SJSA1 (cell line): Measurements from ENCODE around the gene GNG8. TPM values are rescaled to one million over a fixed set of nuclear protein-coding genes. Genes with fewer than 3 reads are reported as not detected.

ENCODE experiments used
- DNase-seq, 2 experiments: peaks; one replicate each; pipeline ENCODE4 v3.0.0-alpha.2; 2015 to 2020; ENCODE audit warnings: low spot score in 2 of 2, low read depth in 1 of 2
- H3K27ac ChIP-seq: fragments of 250-450 bp; sonication (Bioruptor Pico); 2 replicates; pipeline ENCODE4 v1.5.1; 2020; ENCODE audit warnings: mild to moderate bottlenecking, moderate library complexity
- H3K27me3 ChIP-seq: fragments of 250-450 bp; sonication (Bioruptor Pico); replicated peaks from 2 replicates; pipeline ENCODE4 v1.5.1; 2020; ENCODE audit warnings: mild to moderate bottlenecking, moderate library complexity
- H3K36me3 ChIP-seq: fragments of 250-450 bp; sonication (Bioruptor Pico); 2 replicates; pipeline ENCODE4 v1.5.1; 2020; ENCODE audit warnings: mild to moderate bottlenecking
- H3K4me1 ChIP-seq: fragments of 250-450 bp; sonication (Bioruptor Pico); replicated peaks from 2 replicates; pipeline ENCODE4 v1.6.1; 2021; ENCODE audit warnings: mild to moderate bottlenecking
- H3K4me3 ChIP-seq: fragments of 250-450 bp; sonication (Bioruptor Pico); 2 replicates; pipeline ENCODE4 v1.5.1; 2020; ENCODE audit warnings: mild to moderate bottlenecking
- H3K9me3 ChIP-seq: fragments of 250-450 bp; sonication (Bioruptor Pico); replicated peaks from 2 replicates; pipeline ENCODE4 v1.5.1; 2020; ENCODE audit warnings: mild to moderate bottlenecking
- total RNA-seq: library from RNA; depleted of rRNA; stranded (reverse); fragments of >200 nt; shearing (Covaris generic); gene quantifications from 2 replicates; pipeline ENCODE4 v1.2.3, GENCODE V29; 2014; rRNA removed

Gene GNG8
- total RNA-seq, 1 experiment from 2014 or later: not detected

DNA sequence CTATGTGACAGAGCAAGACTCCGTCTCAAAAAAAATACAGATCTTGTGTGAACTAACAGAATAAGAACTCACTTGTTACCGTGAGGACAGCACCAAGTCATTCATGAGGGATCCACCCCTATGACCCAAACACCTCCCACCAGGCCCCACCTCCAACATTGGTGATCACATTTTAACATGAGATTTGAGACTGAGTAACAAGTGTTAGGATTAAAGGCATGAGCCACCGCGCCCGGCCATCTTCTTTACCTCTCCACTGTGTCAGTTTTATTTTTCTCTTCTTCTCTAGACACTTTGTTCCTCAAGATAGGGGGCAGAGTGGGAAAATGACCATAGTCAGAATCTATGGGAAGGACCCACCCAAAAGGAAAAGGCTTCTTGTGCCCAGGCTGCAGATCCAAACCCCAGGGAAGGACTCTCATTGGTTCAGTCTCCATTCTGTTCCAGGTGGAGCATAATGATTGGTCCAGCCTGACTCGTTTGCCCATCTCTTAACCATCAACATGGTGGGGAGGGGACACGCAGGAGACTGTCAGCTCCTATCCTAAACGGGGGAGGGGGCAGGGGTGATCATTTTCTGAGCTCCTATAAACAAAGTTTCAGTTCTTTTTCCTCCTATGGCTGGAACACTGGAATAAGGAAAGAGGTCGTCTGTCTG lies 36.2 kb downstream of the GNG8 start:
- Histone ChIP-seq H3K9me3 (peaks cover 14% of the 10 kb centered on the region; the same call in 1 of the 2 replicates), H3K27me3 (no peaks in the 10 kb centered on the region), H3K4me3 (peak overlapping the region; percentile 99), H3K36me3 (peaks cover 27% of the 10 kb centered on the region), H3K4me1 (peaks cover 22% of the 10 kb centered on the region), H3K27ac (peak overlapping the region; percentile 100; the same call in 1 of the 2 replicates)
- DNase-seq: no peak

DNA sequence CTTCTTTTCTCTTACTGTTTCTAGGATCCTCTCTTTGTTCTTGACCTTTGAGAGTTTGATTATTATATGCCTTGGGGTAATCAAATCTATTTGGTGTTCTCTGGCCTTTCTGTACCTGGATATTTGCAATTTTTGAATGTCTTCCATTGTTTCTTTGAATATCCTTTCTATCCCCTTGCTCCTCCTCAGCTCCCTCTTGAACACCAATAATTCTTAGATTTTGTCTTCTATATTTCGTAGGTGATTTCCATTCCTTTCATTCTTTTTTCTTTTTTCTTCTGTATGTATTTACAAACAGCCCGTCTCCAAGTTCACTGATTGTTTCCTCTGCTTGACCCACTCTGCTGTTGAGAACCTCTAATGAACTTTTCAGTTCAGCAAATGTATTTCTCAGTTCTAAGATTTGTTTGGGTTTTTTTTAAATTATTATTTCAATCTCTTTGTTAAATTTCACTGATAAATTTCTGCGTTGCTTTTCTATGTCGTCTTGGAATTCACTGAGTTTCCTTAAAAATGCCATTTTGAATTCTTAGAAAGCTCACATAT lies 37.6 kb downstream of the GNG8 start:
- Histone ChIP-seq H3K9me3 (peaks cover 14% of the 10 kb centered on the region; the same call in 1 of the 2 replicates), H3K4me1 (peaks cover 15% of the 10 kb centered on the region), H3K4me3 (no peak overlapping the region), H3K27ac (no peak overlapping the region), H3K36me3 (peaks cover 20% of the 10 kb centered on the region), H3K27me3 (no peaks in the 10 kb centered on the region)
- DNase-seq: no peak

DNA sequence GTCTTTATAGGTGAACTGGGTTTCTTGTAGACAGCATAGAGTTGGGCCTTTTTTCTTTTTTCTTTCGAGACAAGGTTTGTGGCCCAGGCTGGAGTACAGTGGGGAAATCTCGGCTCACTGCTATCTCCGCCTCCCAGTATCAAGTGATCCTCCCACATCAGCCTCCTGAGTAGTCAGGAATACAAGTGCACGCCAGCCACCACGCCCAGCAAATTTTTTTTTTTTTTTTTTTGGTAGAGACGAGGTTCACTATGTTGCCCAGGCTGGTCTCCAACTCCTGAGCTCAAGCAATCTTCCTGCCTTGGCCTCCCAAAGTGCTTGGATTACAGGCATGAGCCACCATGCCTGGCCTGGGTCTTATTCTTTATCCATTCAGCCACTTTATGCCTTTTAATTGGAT lies 40.0 kb downstream of the GNG8 start:
- no peak overlapping the region for H3K27ac ChIP-seq
- H3K9me3 ChIP-seq: peaks cover 14% of the 10 kb centered on the region; the same call in 1 of the 2 replicates
- peaks cover 4% of the 10 kb centered on the region for H3K4me1 ChIP-seq
- H3K36me3 ChIP-seq: no peaks in the 10 kb centered on the region; the same call in 1 of the 2 replicates
- no peak for DNase-seq
- no peaks in the 10 kb centered on the region for H3K27me3 ChIP-seq
- H3K4me3 ChIP-seq: no peak overlapping the region

DNA sequence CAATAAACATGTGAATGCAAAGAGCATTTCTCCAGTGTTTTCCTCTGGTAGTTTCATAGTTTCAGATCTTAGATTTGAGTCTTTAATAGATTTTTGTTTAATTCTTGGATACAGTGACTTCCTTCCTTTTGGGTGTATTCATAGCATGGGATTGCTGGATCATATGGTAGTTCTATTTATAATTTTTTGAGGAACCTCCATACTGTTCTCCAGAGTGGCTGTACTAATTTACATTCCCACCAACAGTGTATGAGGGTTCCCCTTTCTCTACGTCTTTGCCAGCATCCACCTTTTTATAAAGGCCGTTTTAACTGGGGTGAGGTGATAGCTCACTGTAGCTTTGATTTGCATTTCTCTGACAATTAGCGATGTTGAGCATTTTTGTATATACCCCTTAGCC lies 44.1 kb downstream of the GNG8 start:
- H3K27me3 ChIP-seq: no peaks in the 10 kb centered on the region
- no peak overlapping the region for H3K4me3 ChIP-seq
- H3K9me3 ChIP-seq: no peaks in the 10 kb centered on the region
- no peaks in the 10 kb centered on the region for H3K4me1 ChIP-seq
- H3K27ac ChIP-seq: no peak overlapping the region
- no peaks in the 10 kb centered on the region for H3K36me3 ChIP-seq
- no peak for DNase-seq

DNA sequence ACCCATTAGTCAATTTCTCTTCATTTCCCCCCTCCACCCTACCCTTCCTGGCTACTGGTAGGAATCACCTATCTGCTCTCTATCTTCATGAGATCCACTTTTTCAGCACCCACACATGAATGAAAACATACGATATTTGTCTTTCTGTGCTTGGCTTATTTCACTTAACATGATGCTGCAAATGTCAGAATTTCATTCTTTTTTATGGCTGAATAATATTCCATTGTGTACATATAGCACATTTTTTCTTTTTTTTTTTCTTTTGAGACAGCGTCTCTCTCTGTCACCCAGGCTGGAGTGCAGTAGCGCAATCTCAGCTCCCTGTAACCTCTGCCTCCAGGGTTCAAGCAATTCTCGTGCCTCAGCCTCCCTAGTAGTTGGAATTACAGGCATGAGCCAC lies 44.7 kb downstream of the GNG8 start:
- DNase-seq: no peak
- Histone ChIP-seq H3K27me3 (no peaks in the 10 kb centered on the region), H3K4me1 (no peaks in the 10 kb centered on the region), H3K9me3 (no peaks in the 10 kb centered on the region), H3K36me3 (no peaks in the 10 kb centered on the region), H3K27ac (no peak overlapping the region), H3K4me3 (no peak overlapping the region)

DNA sequence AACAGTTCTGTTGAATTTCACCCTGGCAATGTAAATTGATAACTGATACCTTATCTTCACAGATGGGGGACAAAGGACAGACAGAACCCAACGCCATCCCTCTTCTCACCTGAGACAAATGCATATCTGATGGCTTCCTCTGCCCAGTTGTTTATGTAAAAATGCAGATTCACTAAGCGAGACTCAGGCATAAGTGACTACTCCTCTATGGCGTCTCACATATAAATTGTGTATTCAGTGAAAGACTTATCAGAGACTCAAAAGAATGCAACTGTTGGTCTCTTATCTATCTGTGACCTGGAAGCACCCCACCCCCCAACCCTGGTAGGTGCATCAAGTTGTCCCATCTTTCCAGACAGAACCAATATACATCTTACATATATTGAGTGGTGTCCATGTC lies 48.1 kb downstream of the GNG8 start:
- H3K27ac ChIP-seq: no peak overlapping the region
- DNase-seq: no peak
- no peaks in the 10 kb centered on the region for H3K4me1 ChIP-seq
- no peaks in the 10 kb centered on the region for H3K27me3 ChIP-seq
- no peaks in the 10 kb centered on the region for H3K36me3 ChIP-seq
- H3K9me3 ChIP-seq: no peaks in the 10 kb centered on the region
- H3K4me3 ChIP-seq: no peak overlapping the region

DNA sequence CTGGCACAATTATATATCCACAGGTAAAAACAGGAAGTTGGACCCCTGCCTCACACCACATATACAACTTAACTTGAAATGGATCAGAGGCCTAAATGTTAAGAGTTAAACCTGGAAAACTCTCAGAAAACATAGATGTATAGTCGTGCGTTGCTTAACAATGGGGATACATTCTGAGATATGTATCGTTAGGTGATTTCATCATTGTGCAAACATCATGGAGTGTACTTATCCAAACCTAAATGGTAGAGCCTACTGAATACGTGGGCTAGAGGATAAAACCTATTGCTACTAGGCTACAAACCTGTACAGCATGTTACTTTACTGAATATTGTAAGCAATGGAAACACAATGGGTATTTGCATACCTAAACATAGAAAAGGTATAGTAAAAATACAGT lies 49.7 kb downstream of the GNG8 start:
- Histone ChIP-seq H3K27me3 (no peaks in the 10 kb centered on the region), H3K9me3 (no peaks in the 10 kb centered on the region), H3K27ac (no peak overlapping the region), H3K4me3 (no peak overlapping the region), H3K4me1 (no peaks in the 10 kb centered on the region), H3K36me3 (no peaks in the 10 kb centered on the region)
- no peak for DNase-seq

DNA sequence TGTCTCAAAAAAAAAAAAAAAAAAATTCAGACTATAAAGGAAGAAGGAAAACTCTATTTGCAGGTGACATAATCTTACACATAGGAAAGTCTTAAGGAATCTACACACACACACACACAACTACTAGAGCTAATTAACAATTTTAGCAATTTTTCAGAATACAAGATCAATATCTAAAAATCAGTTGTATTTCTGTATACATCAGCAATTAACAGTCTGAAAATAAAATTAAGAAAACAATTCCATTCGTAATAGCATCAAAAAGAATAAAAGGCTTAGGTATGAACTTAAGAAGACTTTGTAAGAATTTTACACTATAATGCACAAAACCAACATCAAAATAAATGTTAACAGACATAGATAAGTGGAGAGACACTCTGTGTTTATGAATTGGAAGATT lies 50.5 kb downstream of the GNG8 start:
- DNase-seq: no peak
- Histone ChIP-seq H3K4me3 (no peak overlapping the region), H3K4me1 (no peaks in the 10 kb centered on the region), H3K27me3 (no peaks in the 10 kb centered on the region), H3K36me3 (no peaks in the 10 kb centered on the region), H3K27ac (no peak overlapping the region), H3K9me3 (no peaks in the 10 kb centered on the region)

Other genes with a start within 250 kb of the GNG8 start
- gene CCDC8, start 222.6 kb downstream of the GNG8 start, total RNA-seq: 12.5 and 18.6 TPM in 2 replicates
- gene PNMA8C, start 207.3 kb downstream of the GNG8 start, total RNA-seq: not detected in 2 replicates
- 7.6 and 8.1 TPM in 2 replicates for gene PNMA8A, start 164.6 kb downstream of the GNG8 start, total RNA-seq
- not detected in 2 replicates for gene PNMA8B, start 140.3 kb downstream of the GNG8 start, total RNA-seq
- gene CALM3, start 34.9 kb downstream of the GNG8 start, total RNA-seq: 232 and 272 TPM in 2 replicates
- gene PTGIR, start 11.1 kb downstream of the GNG8 start, total RNA-seq: not detected in 2 replicates
- 2.4 and 4.4 TPM in 2 replicates for gene DACT3, start 25.0 kb upstream of the GNG8 start, total RNA-seq
- gene PRKD2, start 80.9 kb upstream of the GNG8 start, total RNA-seq: 7.3 and 7.8 TPM in 2 replicates
- 48.7 and 63.9 TPM in 2 replicates for gene FKRP, start 109.9 kb upstream of the GNG8 start, total RNA-seq
- 91.1 and 112 TPM in 2 replicates for gene STRN4, start 110.2 kb upstream of the GNG8 start, total RNA-seq
- gene SLC1A5, start 152.4 kb upstream of the GNG8 start, total RNA-seq: 112 and 135 TPM in 2 replicates
- gene AP2S1, start 214.6 kb upstream of the GNG8 start, total RNA-seq: 286 and 304 TPM in 2 replicates
- gene ARHGAP35, start 224.8 kb upstream of the GNG8 start, total RNA-seq: 17.7 and 24.7 TPM in 2 replicates